GM18909 (cell line): ENCODE data around the gene DMC1.

Experiments used
- ATAC-seq: cut with Tn5 transposase; IDR thresholded peaks from one replicate; pipeline ENCODE4 v1.9.1; 2021; ENCODE audit warnings: mild to moderate bottlenecking; ENCODE audit not compliant: unreplicated experiment, poor library complexity

The DMC1 gene

GRCh38 chr22:38567531-38568285, 2.3 kb downstream of the DMC1 start:
- no peak for ATAC-seq

GRCh38 chr22:38566726-38567504, 3.1 kb downstream of the DMC1 start:
- no peak for ATAC-seq

- ATAC-seq = no peak
These were observed 4.5 kb downstream of the DMC1 start for GRCh38 chr22:38565441-38565840.

GRCh38 chr22:38564669-38565068, 5.3 kb downstream of the DMC1 start:
- ATAC-seq = no peak

- ATAC-seq = no peak
These were observed 15.7 kb downstream of the DMC1 start for GRCh38 chr22:38554281-38554680.

GRCh38 chr22:38549101-38549894, 20.7 kb downstream of the DMC1 start:
- no peak for ATAC-seq

- no peak for ATAC-seq
These were observed 29.3 kb downstream of the DMC1 start for GRCh38 chr22:38540701-38541100.

- no peak for ATAC-seq
These were observed 38.6 kb downstream of the DMC1 start for GRCh38 chr22:38531251-38531938.

- no peak for ATAC-seq
These were observed 45.6 kb downstream of the DMC1 start for GRCh38 chr22:38524429-38524828.

GRCh38 chr22:38523479-38523878, 46.5 kb downstream of the DMC1 start:
- ATAC-seq = no peak

- no peak for ATAC-seq
These were observed 47.0 kb downstream of the DMC1 start for GRCh38 chr22:38523029-38523428.

GRCh38 chr22:38519453-38520250, 50.3 kb downstream of the DMC1 start:
- no peak for ATAC-seq

GRCh38 chr22:38518620-38519019, 51.4 kb downstream of the DMC1 start:
- ATAC-seq = no peak

GRCh38 chr22:38513063-38513462, 56.9 kb downstream of the DMC1 start:
- ATAC-seq = no peak

GRCh38 chr22:38510416-38510970, 59.5 kb downstream of the DMC1 start:
- no peak for ATAC-seq

- ATAC-seq = peak; percentile 79
These were observed 63.6 kb downstream of the DMC1 start, which contains the start of gene DDX17 for GRCh38 chr22:38506118-38506962. TSS of gene DDX17 (minus strand) at chr22:38506311.

GRCh38 chr22:38505541-38506117, 64.4 kb downstream of the DMC1 start:
- peak; percentile 33 for ATAC-seq
